ENCODE data around the gene BCKDHB. TPM values are rescaled to one million over a fixed set of nuclear protein-coding genes. Genes with fewer than 3 reads are reported as not detected.

BCKDHB gene
- total and polyA plus RNA-seq, 7 donors: 15.1 to 43.2 (median 20.3) TPM

DNA sequence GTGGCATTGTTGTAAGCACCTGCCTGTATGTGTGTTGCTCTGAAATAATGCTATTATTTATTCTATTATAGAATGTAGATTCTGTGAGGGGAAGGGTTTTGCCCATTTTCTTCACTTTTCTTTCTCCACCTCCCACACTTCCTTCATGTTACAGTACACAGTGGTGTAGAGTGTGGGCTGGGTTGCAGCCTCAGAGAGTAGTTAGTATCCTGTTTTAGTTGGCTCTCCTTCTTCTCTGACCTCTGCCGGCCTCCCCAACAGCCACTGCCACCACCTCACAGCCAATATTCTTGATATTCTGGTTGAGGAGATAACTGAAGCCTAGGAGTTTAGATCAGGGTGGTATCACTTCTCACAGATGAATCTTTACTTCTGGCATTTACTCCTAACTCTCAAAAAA, 143.4 kb downstream of the BCKDHB start:
- TF ChIP-seq, protein P1, sequence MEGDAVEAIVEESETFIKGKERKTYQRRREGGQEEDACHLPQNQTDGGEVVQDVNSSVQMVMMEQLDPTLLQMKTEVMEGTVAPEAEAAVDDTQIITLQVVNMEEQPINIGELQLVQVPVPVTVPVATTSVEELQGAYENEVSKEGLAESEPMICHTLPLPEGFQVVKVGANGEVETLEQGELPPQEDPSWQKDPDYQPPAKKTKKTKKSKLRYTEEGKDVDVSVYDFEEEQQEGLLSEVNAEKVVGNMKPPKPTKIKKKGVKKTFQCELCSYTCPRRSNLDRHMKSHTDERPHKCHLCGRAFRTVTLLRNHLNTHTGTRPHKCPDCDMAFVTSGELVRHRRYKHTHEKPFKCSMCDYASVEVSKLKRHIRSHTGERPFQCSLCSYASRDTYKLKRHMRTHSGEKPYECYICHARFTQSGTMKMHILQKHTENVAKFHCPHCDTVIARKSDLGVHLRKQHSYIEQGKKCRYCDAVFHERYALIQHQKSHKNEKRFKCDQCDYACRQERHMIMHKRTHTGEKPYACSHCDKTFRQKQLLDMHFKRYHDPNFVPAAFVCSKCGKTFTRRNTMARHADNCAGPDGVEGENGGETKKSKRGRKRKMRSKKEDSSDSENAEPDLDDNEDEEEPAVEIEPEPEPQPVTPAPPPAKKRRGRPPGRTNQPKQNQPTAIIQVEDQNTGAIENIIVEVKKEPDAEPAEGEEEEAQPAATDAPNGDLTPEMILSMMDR (IDR thresholded peaks at IDR 0.05): no peak
- TF ChIP-seq POLR2AphosphoS5 (IDR thresholded peaks at IDR 0.05) (no peak), POLR2A (IDR thresholded peaks at IDR 0.05) (no peak), EP300 (IDR thresholded peaks at IDR 0.05) (no peak)
- H3K27ac ChIP-seq: no peak overlapping the region
- intact Hi-C loops (cut with DNase I): no loop called here
- H3K4me1 ChIP-seq: peaks cover 0 to 11% (median 3%) of the 10 kb centered on the region in 4 donors
- DNase-seq: no peak
- H3K27me3 ChIP-seq: no peaks in the 10 kb centered on the region
- no peaks in the 10 kb centered on the region for H3K36me3 ChIP-seq
- no peak overlapping the region for H3K4me3 ChIP-seq
- H3K9me3 ChIP-seq: no peaks in the 10 kb centered on the region
- WGBS, 2 donors: 82 to 89% methylated on average over 1 of the region's 1 CpG

DNA sequence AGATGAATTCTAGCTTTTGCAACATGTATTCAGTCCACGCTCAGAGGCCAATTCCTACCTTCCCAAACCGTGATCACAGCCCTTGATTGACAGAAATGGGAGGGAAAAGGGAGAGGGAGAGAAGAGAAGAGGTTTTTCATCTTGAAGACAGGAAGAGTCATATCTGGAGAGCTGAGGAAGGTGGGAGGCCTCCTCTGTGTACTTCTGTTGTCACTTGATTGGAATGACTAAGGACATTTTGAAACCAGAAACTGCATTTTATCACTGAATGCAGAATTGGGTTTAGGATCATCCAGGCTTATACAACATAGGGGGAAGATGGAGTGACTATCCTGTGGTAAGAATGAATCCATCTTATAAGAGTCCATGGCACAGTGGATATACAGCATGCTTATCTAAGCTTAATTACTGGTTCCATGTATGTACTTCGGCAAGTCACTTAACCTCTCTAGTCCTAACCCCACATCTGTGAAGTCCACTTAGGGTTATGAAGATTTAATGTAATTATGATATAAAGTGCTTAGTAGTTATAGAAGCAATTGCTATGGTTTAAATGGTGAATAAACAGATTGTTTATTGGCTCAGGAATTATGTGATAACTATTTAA, 144.0 kb downstream of the BCKDHB start:
- intact Hi-C loops (cut with DNase I): no loop called here
- Histone ChIP-seq H3K9me3 (no peaks in the 10 kb centered on the region), H3K27me3 (no peaks in the 10 kb centered on the region), H3K4me1 (peaks cover 0 to 11% (median 3%) of the 10 kb centered on the region in 4 donors), H3K4me3 (no peak overlapping the region), H3K36me3 (no peaks in the 10 kb centered on the region), H3K27ac (no peak overlapping the region)
- TF ChIP-seq EP300 (IDR thresholded peaks at IDR 0.05): no peak
- no peak for TF ChIP-seq POLR2A (IDR thresholded peaks at IDR 0.05)
- TF ChIP-seq, protein P1 (IDR thresholded peaks at IDR 0.05): no peak
- TF ChIP-seq POLR2AphosphoS5 (IDR thresholded peaks at IDR 0.05): no peak
- DNase-seq: no peak
- WGBS, 2 donors: 92 to 95% methylated on average over 3 of the region's 3 CpGs

DNA sequence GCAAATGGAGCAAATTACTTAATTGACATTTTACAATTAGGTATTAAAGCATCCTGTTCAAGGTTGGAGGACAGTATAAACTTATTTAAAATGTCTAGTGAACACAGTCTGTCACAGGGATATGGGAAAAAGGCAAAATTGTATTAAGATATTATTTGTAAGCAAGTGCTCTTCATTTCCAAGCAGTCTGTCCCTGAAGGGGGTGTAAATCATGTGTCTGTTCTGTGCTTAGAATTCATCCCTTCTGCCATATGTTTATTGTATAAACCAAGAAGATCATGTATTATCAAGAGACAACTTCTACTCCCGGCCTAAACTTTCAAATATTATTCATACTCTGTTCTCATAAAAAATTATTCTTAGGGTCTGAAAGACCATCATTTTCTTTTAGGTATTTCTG, 144.8 kb downstream of the BCKDHB start:
- Histone ChIP-seq H3K36me3 (no peaks in the 10 kb centered on the region), H3K4me3 (no peak overlapping the region), H3K27ac (no peak overlapping the region), H3K27me3 (no peaks in the 10 kb centered on the region), H3K4me1 (peaks cover 0 to 11% (median 4%) of the 10 kb centered on the region in 4 donors), H3K9me3 (no peaks in the 10 kb centered on the region)
- intact Hi-C loops (cut with DNase I): no loop called here
- no peak for DNase-seq
- 82 to 90% methylated on average over 1 of the region's 1 CpG for WGBS, 2 donors
- TF ChIP-seq POLR2AphosphoS5 (IDR thresholded peaks at IDR 0.05): no peak
- TF ChIP-seq POLR2A (IDR thresholded peaks at IDR 0.05): no peak
- TF ChIP-seq, protein P1 (IDR thresholded peaks at IDR 0.05): no peak
- no peak for TF ChIP-seq EP300 (IDR thresholded peaks at IDR 0.05)

DNA sequence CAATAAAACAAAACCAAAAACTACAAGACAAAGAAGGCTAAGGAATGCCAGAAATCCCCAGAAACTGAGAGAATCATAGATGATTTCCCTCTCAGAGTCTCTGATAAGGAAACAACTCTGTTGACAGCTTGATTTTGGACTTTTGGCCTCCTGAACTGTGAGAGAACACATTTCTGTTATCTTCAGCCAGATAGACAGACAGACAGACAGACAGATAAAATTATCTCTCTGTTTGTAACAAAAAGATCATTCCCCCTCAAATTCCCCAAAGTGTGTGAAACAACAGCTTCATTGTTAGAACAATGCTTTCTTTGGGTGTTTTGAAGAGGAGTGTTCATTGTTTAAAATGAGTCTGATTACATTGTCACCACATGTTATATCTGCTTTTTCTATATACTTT, 148.2 kb downstream of the BCKDHB start:
- Histone ChIP-seq H3K36me3 (no peaks in the 10 kb centered on the region), H3K4me3 (no peak overlapping the region), H3K4me1 (peaks cover 0 to 13% (median 5%) of the 10 kb centered on the region in 4 donors), H3K27me3 (no peaks in the 10 kb centered on the region), H3K27ac (no peak overlapping the region), H3K9me3 (no peaks in the 10 kb centered on the region)
- DNase-seq: no peak
- TF ChIP-seq POLR2AphosphoS5 (IDR thresholded peaks at IDR 0.05): no peak
- TF ChIP-seq, protein P1 (IDR thresholded peaks at IDR 0.05): no peak
- TF ChIP-seq EP300 (IDR thresholded peaks at IDR 0.05): no peak
- no peak for TF ChIP-seq POLR2A (IDR thresholded peaks at IDR 0.05)
- intact Hi-C loops (cut with DNase I): no loop called here

DNA sequence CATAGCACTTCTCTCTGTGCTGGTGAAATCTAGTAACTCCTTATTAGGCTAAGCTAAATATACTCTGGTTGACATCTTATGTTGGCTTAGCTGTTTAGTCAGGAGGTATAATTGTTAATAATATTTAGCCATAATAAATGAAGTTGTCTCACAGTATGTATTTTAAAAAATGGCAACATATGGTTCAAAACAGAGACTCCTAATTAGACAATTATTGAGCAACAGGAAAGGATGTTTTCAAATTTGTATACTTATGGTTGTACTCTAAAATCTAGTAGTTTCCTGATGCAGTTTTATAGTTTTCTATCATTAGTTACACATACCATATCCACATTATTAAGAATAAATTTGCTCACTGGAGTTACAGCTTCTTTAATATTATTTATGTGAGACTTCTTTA, 150.2 kb downstream of the BCKDHB start:
- intact Hi-C loops (cut with DNase I): no loop called here
- DNase-seq: no peak
- Histone ChIP-seq H3K4me1 (peaks cover 0 to 6% (median 0%) of the 10 kb centered on the region in 4 donors), H3K9me3 (no peaks in the 10 kb centered on the region), H3K4me3 (no peak overlapping the region), H3K27me3 (no peaks in the 10 kb centered on the region), H3K27ac (no peak overlapping the region), H3K36me3 (no peaks in the 10 kb centered on the region)
- TF ChIP-seq POLR2AphosphoS5 (IDR thresholded peaks at IDR 0.05) (no peak), EP300 (IDR thresholded peaks at IDR 0.05) (no peak), POLR2A (IDR thresholded peaks at IDR 0.05) (no peak)
- TF ChIP-seq, protein P1 (IDR thresholded peaks at IDR 0.05): no peak
